ENCODE data around the gene MRPS34. TPM values are rescaled to one million over a fixed set of nuclear protein-coding genes. Genes with fewer than 3 reads are reported as not detected.

Gene MRPS34
- total RNA-seq, 1 donor from 2014 or later, result 63.4 TPM

DNA sequence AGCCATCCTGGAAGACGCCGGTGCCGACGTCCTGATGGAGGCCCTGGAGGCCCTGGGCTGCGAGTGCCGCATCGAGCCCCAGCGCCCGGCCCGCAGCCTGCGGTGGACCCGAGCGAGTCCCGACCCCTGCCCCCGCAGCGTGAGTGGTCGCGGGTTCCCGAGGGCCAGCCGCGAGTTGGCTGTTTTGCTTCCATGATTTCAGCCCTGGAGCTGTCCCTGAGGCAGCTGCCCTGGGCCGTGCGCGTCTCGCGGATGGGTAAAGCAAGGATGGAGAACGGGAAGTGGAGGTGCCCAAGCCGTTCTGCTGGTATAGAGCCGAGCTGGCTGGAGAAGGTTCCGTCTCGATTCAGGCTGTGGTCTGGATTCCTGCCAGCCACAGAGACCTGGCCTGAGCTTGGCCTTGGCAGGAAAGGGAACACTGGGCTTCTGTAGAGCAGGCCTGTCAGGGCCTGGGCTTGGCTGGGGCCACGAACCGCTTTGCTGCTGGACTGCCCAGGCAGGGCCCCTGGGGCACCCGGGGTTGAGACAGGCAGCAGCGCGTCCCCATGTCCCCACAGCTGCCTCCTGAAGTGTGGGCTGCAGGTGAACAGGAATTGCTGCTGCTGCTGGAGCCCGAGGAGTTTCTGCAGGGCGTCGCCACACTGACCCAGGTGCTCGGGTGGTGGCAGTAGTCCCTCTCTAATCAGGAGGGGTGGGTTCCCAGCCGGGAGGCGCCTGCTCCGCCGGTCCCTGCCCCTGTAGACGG, 941 bp upstream of the MRPS34 start:
- intact Hi-C loops (cut with DNase I), result loop anchor here (5.0 kb wide), 1 partner anchor 67 kb away; the partner anchor contains the start of gene MAPK8IP3
- DNase-seq (ENCODE audit: low spot score), result no peak

DNA sequence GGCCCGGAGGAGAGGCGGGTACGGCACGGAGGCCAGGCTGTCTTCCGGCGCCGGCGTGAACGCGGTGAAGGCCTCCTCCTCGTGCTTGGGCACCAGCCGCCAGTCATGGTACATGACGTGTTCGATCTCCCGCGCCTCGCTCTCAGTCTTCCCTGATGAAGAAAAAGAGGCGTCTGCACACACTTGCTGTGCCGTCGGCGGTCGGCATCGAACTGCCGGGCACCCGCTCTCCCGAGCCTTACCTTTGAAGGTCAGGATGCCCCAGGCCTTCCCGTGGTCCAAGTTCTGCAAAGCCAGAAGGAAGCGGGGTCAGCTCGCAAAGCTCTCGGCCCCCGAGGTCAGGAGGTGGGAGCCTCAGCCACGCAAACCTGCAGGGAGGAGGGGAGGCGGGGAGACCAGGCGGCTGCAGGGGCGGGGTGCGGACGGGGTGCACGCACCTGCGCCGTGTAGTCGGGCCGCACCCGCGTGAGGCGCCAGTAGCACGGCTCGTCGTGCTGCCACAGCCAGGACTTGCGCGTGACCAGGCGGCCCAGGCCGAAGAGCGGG, 499 bp downstream of the MRPS34 start, which contains the start of gene EME2:
Gene EME2, plus strand, starts transcription at position 449 of the 546 bp plus-strand sequence. CDS start 418 bp downstream, outside the sequence.
- DNase-seq (ENCODE audit: low spot score), result no peak

DNA sequence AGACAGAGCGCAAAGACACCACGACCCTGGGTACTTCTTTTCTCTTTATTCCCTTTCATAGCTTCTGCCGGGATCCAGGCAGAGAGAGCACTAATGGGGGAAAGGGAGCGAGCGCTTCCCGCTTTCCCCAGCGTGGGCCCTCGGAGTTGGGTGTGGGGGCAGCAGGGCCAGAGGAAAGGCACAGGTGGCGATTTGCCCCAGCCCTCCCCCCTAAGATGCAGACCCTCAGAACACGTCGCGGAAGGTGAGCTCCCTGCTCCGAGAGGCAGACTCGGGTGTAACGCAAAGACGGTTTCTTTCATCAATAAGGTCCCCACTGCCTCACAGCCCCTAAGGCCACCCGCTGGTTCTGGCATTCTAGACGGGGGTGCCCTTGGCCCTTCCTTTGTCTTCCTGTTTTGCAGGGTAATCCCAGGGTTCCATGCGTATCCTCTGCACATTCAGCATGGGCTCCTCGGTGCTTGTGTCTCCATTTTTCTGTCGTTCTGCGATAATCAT, 1.0 kb downstream of the MRPS34 start:
- DNase-seq (ENCODE audit: low spot score), result no peak
- intact Hi-C loops (cut with DNase I), result loop anchor here (5.0 kb wide), 1 partner anchor 65 kb away; the partner anchor contains the start of gene MAPK8IP3

More for the DNA sequence above, 499 bp downstream of the MRPS34 start, which contains the start of gene EME2:
- intact Hi-C loops (cut with DNase I), result loop anchor here (5.0 kb wide), 1 partner anchor 65 kb away; the partner anchor contains the start of gene MAPK8IP3

DNA sequence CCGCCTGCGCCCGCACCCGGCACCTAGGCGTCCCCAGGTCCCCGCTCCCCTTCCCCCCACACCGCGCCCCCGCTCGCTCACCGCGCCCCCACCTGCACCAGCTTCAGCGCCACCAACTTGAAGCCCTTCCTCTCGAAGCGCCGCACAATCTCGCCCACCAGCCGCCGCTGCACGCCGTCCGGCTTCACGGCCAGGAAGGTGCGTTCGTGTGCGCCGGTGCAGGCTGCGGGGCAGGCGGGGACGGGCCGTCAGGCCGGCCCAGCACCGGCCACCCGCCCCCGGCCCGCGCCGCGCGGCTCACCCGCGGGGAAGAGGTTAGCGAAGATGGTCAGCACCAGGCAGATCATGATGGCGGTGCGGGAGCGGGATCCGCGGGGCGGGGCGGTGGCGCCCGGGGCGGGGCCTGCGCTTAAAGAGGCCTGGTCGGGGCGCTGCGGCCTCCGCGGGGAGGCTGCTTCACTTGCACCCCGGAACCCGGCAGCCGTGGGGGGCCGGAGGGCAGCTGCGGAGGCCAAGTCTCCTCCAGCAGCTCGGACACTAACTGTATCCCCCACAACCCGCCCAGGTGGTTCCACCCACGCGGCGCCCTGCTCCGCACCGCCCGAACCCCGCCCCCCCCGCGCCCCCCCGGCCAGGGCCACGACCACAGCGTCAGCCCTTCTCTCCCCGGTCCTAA, 1.6 kb downstream of the MRPS34 start, which contains the start of gene NME3:
Gene NME3, minus strand, starts transcription at position 356 of the 676 bp plus-strand sequence. Its CDS starts 9 bp downstream, at position 347.
- intact Hi-C loops (cut with DNase I), result loop anchor here (5.0 kb wide), 1 partner anchor 64 kb away; the partner anchor contains the start of gene MAPK8IP3
- peak; percentile 92 for DNase-seq (ENCODE audit: low spot score)

DNA sequence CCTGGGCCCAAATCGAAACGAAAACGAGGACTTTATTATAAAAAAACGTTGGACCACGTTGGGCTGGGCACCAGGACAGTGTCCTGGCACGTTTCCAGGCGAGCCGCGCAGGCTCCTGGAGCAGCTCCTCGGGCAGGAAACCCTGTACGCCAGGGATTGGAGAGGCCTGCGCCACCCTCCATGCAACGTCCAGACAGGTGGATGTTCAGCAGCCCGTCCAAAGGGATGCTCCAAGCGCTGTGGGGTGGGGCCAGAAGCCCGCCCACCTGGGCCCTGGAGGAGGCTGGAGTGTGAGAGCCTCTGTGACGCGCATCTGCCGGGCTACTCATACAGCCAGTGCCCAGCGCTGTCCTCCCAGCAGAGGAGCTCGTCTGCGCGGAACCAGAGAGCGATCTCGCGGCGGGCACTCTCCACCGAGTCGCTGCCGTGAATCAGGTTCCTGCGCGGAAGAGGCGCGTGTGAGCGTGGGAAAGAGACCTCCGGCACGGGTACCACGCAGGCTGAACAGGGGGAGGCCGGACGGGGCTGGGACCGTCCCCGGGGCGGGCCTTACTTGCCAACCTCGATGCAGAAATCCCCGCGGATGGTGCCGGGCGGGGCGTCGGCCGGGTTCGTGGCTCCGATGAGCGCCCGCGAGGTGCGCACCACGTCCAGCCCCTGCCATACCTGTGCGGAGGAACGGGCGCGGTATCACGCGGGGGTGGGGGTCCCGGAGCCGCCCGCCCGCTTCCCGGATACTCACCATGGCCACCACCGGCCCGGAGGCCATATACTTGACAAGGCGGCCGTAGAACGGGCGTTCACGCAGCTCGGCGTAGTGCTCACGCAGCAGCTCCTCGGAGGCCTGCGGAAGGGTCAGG, 2.4 kb downstream of the MRPS34 start:
- intact Hi-C loops (cut with DNase I), result loop anchor here (5.0 kb wide), 1 partner anchor 63 kb away; the partner anchor contains the start of gene MAPK8IP3

DNA sequence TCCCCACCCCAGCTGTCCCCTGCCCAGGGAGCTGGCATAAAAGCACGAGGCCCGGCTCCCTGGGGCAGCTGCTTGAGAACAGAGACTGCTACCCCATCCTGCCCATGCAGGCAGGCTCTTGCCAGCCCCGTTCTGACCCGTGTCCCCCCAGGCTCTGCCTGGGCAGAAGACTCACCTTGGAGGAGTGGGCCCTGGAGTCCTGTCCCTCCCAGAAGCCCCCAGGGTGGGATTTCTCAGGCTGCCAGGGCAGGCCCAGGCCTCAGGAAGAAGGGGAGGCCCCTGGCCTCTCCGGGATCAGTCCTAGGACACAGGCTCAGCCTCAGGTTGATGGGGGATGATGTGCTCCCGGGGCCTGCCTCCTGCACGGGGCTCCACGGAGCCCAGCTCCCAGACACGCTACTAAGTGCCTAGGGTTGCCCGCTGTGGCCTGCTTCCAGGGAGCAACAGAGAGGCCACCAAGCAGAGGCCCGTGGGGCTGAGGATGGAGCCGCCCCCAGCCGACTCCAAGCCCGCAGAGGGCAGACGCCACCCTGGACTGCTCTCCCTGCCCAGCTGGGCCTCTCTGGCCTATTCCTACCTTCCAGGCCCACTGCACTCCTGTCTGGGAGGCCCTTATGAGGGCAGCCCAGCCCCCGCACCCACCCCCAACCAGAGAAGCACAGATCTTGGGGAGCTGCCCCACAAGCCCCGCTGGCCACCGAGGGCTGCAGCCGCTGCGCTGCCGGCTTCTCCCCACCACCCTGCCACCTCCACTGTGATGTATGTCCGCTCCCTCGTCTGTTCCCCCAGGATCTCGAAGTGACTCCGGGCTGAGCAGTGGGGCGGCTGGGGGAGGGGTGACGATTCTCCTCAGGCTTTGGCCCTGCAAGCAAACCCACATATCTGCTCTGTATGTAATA, 3.3 kb downstream of the MRPS34 start:
- no peak for DNase-seq (ENCODE audit: low spot score)
- intact Hi-C loops (cut with DNase I), result loop anchor here (5.0 kb wide), 1 partner anchor 62 kb away; the partner anchor contains the start of gene MAPK8IP3

More for the DNA sequence above, 2.4 kb downstream of the MRPS34 start:
- DNase-seq (ENCODE audit: low spot score), result no peak

DNA sequence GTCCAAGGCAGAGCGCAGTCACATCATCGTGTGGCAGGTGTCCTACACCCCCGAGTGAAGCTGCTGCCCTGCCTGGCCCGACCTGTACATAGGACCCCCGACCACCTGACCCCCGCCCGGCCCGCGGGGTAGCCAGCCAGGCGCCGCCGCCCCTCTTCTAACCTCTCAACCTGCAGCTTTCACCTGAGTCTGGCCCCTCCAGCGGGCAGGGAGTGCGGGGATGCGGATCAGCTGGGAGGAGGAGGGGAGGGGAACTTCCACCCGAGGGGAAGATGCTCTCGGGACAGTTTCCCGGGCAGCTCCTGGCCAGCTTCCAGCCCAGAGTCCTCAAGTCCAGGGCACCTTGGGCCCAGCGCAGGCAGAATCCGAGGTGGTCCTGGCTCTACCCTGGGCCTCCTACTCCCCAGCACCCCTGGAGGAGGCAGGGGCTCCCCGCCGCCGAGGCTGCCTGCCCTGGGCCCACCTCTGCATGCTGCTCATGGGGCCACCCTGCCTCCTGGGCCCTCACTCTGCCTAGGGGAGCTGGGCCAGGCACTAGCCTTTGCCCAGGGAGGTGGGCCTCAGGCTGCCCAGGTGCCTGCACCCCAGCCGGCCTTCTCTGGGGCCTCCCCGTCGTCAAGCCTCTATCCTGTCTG, 4.0 kb downstream of the MRPS34 start:
- DNase-seq (ENCODE audit: low spot score), result no peak
- intact Hi-C loops (cut with DNase I), result no loop called here

DNA sequence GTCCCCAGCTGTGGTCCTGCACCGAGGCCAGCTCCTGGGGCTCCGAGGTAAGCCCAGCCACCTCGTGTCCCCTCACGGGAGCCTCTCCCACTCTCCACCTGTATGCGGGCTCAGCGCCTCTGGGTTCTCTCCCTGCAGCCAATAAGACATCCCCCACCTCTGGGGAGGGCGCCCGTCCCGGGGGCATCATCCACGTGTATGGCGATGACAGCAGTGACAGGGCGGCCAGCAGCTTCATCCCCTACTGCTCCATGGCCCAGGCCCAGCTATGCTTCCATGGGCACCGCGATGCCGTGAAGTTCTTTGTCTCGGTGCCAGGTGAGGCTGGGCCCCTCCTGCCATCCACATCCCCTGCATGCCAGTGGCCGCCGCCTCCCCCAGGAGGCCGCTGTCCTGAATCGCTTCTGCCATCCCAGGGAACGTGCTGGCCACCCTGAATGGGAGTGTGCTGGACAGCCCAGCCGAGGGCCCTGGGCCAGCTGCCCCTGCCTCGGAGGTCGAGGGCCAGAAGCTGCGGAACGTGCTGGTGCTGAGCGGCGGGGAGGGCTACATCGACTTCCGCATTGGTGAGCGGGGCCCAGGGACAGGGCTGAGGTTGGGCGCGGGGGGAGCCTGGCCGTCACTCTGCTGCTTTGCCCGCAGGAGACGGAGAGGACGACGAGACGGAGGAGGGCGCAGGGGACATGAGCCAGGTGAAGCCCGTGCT, 4.7 kb downstream of the MRPS34 start:
- DNase-seq (ENCODE audit: low spot score), result no peak
- intact Hi-C loops (cut with DNase I), result no loop called here

DNA sequence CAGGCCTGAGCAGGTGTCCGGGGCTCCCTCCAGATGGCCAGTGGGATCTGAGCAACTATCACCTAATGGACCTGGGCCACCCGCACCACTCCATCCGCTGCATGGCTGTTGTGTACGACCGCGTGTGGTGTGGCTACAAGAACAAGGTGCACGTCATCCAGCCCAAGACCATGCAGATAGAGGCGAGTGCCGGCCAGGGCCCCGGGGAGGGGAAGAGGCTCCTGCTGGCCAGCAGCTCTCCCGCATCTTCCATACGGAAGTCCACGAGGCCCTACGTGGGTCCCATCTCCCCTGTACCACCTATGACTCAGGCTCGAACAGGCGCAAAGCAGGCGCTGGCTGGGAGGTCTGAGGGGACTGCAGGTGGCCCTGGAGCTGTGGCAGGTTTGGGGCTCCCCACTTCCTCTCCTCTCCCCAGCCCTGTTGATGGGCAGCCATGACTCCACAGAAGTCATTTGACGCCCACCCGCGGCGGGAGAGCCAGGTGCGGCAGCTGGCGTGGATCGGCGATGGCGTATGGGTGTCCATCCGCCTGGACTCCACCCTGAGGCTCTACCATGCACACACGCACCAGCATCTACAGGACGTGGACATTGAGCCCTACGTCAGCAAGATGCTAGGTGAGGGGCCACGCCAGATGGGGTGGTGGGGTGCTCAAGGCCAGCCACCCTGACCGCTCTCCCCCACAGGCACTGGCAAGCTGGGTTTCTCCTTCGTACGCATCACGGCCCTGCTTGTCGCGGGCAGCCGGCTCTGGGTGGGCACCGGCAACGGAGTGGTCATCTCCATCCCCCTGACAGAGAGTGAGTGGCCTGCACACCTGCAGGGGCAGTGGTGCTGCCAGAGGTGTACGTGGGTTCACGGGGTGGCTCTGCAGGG, 5.6 kb downstream of the MRPS34 start:
- intact Hi-C loops (cut with DNase I), result no loop called here
- DNase-seq (ENCODE audit: low spot score), result no peak

DNA sequence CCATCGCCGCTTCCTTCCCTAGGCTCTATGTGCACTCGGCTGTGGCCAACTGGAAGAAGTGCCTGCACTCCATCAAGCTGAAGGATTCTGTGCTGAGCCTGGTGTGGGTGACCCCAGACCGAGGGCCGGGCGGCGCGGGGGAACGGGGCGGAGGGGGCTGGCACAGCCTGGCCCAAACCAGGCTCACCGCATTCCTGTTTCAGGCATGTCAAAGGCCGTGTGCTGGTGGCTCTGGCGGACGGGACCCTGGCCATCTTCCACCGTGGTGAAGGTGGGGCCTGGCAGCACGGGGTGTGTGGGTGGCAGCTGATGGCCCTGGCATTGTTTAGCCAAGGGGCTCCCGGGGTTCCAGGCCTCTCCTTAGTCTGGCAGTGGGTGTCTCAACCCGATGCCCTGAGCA, 6.2 kb downstream of the MRPS34 start:
- intact Hi-C loops (cut with DNase I), result no loop called here
- DNase-seq (ENCODE audit: low spot score), result no peak

DNA sequence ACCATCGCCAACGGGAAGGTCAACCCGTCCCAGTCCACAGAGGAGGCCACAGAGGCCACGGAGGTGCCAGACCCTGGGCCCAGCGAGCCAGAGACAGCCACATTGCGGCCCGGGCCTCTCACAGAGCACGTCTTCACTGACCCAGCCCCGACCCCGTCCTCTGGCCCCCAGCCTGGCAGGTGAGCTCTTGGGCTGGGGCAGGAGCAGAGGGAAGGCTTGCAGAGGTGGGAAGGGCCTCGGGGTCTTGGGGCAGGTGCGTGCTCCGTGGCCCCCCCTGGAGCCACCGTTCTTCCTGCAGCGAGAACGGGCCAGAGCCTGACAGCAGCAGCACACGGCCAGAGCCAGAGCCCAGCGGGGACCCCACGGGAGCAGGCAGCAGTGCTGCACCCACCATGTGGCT, 6.7 kb downstream of the MRPS34 start:
- no peak for DNase-seq (ENCODE audit: low spot score)
- intact Hi-C loops (cut with DNase I), result no loop called here

DNA sequence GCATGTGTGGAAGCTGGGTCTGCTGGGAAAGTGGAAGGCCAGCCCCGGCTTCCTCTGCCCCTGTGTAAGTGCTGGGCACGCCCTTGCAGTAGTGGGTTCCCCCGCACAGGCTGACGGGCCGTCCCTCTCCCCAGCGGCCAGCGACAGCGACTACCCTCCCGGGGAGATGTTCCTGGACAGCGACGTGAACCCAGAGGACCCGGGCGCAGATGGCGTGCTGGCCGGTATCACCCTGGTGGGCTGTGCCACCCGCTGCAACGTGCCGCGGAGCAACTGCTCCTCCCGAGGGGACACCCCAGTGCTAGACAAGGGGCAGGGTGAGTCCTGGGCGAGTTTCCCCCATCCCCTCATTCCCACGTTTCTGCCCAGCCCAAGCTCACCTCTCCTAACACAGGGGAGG, 7.1 kb downstream of the MRPS34 start:
- intact Hi-C loops (cut with DNase I), result no loop called here
- no peak for DNase-seq (ENCODE audit: low spot score)

DNA sequence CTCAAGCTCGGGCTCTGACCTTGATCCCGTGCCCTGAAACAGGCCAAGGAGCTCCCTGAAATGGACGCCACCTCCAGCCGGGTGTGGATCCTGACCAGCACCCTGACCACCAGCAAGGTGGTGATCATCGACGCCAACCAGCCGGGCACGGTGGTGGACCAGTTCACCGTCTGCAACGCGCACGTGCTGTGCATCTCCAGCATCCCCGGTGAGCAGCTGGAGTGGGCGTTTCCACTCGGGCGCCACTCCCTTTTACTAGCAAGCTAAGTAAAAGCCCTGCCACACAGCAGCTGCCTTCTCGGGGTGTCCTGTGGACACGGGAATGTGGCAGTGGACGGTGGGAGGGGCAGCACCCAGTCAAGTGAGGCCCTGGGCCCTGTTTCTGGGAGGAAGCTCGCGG, 8.0 kb downstream of the MRPS34 start:
- no peak for DNase-seq (ENCODE audit: low spot score)
- intact Hi-C loops (cut with DNase I), result no loop called here

DNA sequence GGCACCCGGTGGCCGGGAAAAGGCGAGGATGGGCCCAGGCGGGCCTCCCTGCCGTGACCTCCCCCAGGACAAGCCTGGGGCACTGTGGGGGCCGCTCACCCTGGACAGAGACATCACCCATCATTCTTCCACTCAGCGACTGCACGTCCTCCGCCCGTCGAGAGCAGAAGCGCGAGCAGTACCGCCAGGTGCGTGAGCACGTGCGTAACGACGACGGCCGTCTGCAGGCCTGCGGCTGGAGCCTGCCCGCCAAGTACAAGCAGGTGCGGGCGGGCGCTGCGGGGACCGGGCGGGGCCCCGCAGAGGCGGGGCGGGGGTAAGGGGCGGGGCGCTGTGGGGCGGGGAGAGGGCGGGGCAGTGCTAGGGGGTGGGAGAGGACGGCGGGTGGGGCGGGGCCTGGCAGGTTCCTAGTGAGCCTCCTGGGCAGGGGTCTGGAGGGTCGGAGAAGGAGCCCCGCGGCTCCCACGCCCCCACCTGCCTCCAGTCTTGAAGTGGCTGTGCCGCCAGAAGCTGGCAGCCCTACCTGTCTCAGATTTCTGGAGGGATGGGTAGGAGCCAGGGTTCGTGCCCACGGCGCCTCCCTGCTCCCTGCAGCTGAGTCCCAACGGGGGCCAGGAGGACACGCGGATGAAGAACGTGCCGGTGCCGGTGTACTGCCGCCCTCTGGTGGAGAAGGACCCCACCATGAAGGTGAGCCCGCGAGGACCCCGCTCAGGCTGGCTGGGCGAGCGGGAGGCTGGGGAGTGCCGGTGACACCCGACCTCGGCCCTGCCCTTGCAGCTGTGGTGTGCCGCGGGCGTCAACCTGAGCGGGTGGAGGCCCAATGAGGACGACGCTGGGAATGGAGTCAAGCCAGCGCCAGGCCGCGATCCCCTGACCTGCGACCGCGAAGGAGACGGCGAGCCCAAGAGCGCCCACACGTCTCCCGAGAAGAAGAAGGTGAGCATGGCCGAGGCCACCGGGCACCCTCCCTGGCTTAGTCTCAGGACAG, 9.1 kb downstream of the MRPS34 start:
- DNase-seq (ENCODE audit: low spot score), result no peak
- intact Hi-C loops (cut with DNase I), result no loop called here

Data from cardiac septum (tissue), 1 donor.